Stimulated activated CD4-positive, alpha-beta T cell treated with anti-CD3 and anti-CD28 coated beads, TNF-alpha, amount 100 ng/mL, for 4 hours (primary cell): Measurements from ENCODE around the gene PEAK1.
"Not testable (repeated sequence)": the region's sequence is repeated elsewhere in the genome, so short reads cannot be mapped to it uniquely, and the experiment has no call there.

Experiments used
- DNase-seq, 3 experiments: peaks; one replicate each; pipeline ENCODE4 v3.0.0-alpha.2; 2020; ENCODE audit warnings: low read depth in 3 of 3

The PEAK1 gene

DNA sequence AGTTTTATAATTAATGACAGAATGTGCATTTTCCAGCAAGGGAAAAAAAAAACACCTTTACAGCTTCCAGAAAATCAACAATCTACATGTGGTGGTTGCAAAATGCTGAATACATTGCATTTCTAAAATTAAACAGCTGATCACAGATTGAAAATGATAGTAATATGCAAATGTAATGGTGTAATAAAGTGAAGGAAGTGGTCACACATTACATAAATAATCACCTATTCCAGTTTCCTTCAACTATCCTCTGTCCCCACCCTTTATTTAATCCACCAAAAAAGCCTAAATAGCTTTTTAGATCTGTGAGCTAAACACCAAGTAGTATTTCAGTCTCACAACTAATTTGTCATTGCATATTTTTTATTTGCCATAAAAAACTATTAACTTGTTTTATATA is 110.5 kb downstream of the PEAK1 start:
- no peak for DNase-seq

DNA sequence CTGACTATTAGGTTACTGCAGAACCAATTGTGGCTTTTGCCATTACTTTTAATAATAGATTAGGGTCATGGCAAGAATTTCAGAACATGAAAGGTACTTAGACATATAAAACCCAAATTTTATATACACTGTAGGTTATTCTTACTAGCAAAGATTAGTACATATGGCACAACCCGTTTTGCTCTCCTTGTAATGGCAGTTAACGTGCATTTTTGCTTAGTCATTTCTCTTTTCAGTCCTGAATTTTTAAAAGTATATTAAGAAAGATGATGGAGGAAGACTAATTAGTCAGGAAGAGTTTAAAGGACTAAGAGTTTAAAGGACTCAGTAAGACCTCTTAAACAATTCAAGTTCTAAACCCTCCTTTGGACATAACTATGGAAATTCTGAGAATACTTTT is 114.0 kb downstream of the PEAK1 start:
- DNase-seq = no peak

DNA sequence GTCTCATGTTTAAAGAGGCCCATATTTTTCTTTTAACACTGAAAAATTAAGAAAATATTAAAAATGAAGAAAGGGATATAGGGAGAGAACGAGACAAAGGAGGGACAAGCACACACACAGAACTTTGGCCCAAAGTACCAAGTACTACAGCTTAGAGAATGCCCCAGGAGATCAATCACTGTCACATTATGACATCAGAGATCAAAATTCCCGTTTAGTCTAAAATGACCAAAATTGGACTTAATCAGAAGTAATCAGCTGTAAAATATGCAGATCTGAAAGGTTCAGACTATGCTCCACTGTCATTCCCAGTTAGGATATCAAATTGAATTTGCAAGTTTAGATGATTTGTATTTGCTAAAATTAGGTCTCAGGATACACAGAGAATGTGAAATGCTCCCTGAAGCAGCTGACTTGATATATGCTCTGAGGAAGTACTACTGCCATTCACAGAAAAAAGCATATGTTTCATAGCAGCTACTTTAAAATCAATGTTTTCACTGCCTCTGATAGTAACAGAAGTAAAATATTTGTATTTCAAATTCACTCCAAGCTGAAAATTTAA is 123.0 kb downstream of the PEAK1 start:
- DNase-seq = no peak

DNA sequence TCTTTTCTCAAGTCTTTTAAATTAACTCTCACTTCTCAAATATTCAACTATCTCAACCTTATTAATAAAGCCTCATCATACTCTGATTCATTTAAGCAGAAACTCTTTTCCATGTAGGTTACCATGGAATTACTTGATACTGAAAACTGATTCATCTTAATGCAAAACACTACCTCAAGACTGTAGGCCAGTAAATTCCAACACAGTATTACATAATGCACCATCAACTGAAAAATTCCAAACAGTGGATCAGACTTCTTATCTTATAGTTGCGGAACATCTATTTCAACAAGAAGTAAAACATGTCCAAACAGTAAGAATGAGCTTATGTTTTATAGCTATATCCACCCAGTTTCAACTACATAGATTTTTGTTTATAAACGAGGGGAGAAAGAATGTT is 124.5 kb downstream of the PEAK1 start:
- no peak for DNase-seq

DNA sequence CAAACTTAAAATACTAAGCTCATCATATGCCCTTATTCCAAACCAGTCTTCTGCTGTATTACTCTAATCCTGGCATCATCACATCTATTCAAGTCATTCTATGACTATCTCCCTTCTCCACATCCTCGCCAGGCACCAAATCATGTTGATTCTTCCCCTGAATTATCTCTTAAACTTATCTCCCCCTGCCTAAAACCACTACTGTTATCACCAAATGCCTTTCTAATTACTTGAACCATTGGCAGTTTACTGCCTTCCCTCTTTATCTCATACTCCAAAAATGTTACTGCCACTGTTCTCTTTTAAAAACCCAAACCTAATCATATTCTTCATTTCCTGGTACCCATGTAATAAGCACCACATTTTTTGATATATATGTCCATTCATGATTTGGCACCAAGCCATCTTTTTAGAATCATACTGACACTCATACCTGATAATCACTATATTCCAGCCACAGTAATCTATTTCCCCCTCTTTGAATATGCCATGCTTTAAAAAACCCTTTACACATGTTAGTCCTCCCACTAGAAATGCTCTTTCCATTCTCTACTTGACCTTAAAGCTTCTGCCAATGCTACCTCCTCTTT is 126.8 kb downstream of the PEAK1 start:
- DNase-seq = no peak

DNA sequence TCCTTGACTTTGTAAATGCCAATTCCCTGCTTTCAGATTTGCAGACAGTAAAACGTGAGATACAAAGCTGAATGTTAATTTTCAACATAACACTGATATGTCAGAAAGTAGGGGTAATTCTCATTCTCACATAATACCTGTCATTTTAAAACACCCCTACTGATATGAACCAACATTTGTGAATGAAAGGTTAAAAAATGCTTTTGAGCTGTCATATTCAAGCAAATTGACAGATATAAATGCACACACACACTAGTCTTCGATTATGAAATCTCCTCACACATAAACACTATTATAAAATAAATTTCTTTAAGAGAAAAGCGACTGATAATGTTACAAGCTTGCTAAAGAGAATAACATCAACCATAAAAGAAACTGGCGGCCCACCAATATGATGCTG is 128.8 kb downstream of the PEAK1 start:
- DNase-seq = no peak

DNA sequence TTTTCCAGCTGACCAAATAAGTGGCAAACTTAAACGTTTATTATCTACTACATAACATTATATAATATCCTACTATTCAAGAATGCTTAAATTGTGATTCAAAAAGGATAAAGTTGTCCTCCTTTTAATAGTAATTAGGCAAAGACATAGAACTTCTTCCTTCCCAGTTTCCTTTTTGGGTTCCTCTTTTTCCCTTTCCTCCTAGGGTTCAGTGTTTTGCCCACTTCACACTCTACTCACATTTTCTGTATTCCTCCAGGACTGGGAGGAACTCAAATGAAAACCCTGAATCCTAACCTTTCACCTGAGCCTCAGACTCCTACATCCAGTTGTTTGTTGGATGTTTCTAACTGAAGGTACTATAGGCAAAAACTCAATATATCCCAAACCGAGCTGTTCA is 132.5 kb downstream of the PEAK1 start:
- DNase-seq = no peak

DNA sequence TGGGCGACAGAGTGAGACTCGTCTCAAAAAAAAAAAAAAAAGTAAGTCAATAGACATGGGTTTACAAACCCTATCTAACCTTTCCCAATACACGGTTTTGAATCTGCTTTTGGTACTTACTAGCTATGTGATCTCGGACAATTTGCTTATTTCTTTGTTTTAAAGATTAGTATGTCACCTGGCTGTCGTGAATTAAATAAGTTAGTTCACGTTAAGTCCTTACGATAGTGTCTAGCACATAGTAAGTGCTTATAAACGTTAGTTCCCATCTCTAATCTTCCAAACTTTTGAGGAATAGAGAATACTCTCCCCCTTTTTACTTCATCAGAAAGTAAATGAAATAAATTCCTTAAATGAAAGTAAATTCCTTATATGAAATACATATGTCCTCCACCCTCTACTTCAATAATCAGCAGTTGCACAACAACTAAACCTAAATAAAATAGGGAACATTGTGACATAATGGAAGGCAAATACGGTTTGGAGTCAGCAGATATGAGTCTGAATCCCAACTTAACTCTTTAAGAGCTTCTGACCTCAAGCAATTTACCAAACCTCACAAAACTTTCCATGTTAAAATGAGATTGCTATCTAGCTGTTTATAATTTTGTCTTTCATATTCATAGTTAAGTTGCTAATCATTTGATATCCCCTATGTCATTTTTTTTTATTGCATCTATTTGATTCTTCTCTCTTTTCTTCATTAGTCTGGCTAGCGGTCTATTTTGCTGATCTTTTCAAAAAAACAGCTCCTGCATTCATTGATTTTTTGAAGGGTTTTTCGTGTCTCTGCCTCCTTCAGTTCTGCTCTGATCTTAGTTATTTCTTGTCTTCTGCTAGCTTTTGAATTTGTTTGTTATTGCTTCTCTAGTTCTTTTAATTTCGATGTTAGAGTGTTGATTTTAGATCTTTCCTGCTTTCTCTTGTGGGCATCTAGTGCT is 134.6 kb downstream of the PEAK1 start:
- no peak for DNase-seq

DNA sequence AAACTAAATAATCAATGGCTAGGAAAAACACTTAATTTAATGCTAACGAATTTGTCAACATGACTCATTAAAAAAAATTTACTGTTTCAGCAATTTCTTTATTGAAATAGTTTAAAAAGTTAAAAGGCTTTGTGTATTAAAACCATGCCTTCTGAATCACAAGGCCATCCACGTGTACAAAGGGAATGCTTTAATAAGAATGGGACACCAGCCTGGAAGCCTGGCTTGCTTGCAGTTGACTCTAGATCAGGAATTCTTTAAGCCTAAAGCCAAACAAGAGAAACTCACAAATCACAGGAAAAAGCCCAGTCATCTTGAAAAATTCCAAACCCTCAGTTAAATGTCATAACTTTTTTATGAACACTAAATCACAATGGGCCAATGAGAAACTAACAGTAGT is 137.6 kb downstream of the PEAK1 start:
- no peak for DNase-seq

DNA sequence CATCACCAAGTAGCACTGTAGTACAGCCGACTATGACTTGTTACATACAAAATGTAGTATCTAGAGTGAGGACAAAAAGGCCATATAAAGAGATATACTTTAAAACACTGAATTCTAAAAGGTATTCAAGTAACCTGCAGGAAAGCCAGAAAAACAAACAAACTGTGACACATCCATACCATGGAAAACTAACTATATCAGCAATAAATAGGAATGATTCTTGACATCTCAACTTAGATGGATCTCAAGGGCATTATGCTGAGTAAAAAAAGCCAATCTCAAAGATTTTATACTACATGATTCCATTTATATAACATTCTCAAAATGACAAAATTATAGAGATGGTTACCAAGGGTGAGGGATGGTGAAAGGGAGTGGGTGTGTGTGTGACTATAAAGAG is 143.0 kb downstream of the PEAK1 start:
- DNase-seq = no peak

DNA sequence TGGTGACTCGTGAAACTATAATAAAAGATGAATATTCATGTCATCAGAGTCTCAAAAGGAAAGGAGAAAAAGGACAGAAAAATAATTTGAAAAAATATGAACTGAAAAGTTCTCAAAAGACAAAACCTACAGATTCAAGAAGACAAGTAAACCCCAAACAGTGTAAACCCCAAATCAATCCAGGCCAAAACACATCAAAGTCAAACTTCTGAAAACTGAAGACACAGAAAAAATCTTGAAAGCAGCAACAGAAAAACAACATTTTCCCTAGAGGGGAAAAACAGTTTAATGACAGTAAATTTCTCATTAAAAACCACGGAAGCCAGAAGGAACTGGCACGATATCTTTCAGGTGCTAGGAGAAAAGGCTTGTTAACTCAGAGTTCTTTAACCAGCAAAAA is 143.8 kb downstream of the PEAK1 start:
- no peak for DNase-seq

DNA sequence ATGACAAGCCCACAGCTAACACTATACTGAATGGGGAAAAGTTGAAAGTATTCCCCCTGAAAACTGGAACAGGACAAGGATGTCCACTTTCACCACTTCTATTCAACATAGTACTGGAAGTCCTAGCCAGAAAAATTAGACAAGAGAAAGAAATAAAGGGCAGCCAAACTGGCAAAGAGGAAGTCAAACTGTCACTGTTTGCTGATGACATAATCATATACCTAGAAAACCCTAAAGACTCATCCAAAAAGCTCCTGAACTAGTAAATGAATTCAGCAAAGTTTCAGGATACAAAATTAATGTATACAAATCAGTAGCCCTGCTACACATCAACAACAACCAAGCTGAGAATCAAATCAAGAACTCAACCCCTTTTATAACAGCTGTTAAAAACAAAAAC is 146.8 kb downstream of the PEAK1 start:
- not testable (repeated sequence) for DNase-seq

DNA sequence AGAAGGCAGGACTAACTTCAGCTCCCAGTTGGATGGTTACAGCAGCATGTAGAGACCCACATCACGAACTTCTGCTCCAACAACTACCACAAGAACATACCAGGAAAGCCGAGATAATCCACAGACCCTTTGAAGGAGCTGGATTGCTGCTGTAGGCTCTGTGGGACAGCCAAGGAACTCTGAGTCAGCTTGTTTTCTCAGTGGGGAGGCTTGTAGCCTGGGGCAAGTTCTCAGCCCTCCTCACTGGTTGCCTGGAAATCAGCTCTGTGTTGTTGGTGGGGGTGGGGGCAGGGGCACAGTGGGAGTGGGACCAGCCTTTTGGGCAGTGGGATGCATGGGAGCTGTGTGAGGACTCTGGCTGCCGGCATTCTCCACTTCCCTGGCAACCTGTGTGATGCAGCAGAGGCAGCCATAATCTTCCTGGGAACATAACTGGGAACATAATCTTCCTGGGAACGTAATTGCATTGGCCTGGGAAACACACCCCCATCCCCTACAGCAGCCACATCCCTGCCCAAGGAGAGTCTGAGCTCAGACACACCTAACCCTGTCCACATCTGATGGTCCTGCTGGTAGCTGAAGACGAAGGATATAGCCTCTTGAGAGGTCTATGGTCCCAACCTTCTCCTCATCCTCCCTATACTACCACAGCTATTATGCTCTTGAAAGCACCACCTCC is 153.1 kb downstream of the PEAK1 start:
- no peak for DNase-seq

DNA sequence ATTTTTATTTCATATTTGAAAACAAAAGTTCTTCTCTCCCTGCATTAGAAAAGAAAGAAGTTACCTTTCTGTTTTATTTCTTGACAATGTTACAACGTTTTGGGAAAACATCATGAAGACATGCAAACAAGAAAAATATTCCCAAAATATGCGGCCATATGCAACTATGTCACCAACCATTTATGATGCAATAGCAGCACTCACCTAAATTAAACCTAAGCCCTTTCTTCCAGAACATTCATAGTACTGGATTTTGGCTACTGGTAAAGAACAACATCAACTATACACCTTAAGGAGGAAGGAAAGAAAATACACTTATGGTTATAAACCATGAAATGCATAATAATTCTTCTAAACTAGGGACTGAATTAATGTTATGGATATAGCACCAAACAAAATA is 164.5 kb downstream of the PEAK1 start:
- DNase-seq = no peak

DNA sequence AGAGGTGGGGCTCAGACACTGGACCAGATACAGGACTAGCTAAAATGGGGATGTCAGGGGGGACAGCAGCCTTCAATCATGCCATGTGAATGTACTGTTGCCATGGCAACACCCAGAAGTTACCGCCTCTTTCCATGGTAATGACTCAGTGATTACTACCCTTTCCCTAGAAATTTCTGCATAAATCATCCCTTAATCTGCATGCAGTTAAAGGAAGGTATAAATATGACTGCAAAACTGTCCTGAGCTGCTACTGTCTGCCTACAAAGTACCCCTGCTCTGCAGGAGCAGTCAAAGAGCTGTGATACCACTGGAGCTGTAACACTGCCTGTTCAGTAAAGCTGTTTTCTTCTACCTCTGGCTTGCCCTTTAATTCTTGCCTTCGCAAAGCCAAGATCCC is 168.2 kb downstream of the PEAK1 start:
- no peak for DNase-seq

DNA sequence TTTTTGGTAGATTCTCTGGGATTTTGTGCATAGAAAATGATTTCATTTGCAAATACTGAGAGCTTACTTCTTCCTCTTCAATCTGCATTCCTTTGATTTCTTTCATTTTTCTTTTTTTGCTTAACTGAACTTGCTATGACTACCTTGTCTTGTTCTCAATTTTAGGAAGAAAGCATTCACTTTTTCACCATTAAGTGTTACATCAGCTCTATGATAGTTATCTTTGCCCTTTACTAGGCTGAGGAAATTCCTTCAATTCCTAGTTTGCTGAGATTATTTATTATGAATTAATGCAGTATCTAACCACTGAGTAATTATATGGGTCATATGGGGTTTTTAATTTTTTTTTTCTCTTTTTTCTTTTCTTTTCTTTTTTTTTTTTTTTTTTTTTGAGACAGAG is 172.8 kb downstream of the PEAK1 start:
- DNase-seq = no peak

DNA sequence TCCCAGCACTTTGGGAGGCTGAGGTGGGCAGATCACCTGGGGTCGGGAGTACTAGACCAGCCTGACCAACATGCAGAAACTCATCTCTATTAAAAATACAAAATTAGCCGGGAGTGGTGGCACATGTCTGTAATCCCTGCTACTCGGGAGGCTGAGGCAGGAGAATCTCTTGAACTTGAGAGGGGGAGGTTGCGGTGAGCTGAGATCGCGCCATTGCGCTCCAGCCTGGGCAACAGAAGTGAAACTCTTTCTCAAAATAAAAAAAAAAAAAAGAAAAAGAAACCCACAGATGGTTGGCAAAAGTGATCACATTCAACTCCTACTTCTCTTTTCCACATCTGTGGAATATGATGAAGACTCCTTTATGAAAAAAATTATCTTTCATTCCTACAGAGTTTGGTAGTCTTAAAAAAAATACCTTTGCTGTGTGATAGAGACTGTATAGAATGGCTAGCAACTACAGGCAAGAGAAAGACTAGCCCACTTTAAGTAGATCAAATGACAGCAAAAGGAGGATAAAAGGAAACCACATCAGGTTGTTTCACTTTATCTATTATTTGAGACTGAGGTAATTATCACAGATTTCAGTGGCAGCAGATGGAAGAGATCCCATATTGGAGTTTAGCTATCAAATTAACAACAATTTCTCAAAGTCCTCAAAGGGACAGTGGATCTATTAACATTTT is 176.0 kb downstream of the PEAK1 start:
- DNase-seq = no peak

DNA sequence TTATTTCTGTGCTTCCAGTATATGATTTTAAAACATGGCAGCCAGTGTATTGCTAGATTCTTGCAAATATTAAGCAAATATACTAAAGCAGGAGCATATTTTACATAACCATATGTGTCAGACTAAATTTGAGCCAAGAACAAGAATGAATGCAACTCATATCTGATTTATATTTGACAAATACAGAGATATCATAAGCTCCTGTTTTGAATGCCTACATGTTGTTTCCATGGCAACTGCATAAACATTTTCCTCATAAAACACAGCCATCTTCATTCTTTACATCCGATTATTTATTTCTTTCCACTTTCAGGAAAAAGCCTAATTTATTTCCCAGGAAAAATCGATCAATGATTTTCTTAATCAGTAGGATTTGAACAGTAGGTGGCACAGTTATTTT is 176.8 kb downstream of the PEAK1 start:
- DNase-seq = no peak

DNA sequence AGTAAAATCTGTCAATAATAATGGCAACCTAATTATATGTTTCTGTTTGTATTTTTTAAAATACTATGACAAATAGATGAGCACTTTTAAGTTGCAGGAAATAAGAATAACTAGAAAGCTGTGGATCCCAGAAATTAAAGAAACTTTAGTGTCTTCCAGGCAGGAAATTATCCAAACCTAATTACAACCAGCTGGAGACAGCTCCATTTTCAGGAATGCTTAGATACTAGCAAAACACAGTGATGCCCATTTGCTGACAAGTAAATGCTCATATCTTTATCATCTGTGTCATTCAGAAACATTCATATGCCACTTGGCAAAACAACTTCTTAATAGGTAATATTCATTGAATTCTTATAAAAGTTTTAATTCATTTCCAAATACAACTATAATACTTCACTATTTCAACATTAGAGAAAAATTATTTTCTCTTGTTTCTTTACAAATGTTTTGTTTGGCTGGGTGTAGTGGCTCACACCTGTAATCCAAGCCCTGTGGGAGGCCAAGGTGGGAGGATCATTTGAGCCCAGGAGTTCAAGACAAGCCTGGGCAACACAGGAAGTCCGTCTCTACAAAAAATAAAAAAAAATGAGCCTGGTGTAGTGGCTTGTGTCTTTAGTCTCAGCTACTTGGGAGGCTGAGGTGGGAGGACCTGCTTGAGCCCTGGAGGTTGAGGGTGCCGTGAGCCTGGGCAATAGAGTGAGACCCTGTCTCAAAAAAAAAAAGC is 179.9 kb downstream of the PEAK1 start:
- DNase-seq = no peak

DNA sequence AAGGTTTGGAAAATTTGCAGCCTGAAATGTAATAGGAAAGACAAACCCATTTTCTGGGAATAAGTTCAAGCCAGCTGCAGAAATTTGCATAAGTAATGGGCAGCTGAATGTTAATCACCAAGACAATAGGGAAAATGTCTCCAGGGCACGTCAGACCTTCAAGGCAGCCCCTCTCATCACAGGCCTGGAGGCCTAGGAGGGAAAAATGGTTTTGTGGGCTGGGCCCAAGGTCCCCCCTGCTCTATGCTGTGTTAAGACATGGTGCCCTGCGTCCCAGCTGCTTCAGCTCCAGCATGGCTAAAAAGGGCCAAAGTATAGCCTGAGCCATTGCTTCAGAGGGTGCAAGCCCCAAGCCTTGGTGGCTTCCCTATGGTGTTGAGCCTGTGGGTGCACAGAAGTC is 184.3 kb downstream of the PEAK1 start:
- DNase-seq = no peak

DNA sequence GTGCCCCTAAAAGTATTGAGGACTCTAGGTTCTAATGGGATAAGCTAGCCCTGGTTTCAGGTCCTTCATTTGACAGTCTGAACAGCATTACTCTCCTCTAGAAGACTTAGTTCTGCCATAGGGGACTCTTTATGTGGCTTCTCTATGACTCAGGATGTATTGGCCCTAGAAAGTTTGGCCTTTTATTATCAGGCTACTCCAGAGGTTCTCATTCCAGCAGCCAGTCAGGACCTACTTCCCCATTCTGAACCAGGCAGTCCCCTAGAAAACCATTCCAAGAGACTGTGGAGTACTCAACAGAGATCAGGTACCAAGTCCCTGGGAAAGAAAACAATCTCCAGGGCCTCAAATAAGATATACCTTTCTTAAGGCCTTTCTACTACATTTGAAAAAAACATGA is 191.1 kb downstream of the PEAK1 start:
- DNase-seq = no peak
